ENCODE results near the gene SPSB1.

The SPSB1 gene

GRCh38 chr1:9302745-9303524 is 10.2 kb downstream of the SPSB1 start:
- no peak for DNase-seq

GRCh38 chr1:9303916-9304315 is 11.2 kb downstream of the SPSB1 start:
- no peak for DNase-seq

- no peak for DNase-seq
These were observed 12.5 kb downstream of the SPSB1 start for GRCh38 chr1:9305216-9305615.

- DNase-seq = no peak
These were observed 13.3 kb downstream of the SPSB1 start for GRCh38 chr1:9306006-9306405.

GRCh38 chr1:9307303-9307702 is 14.6 kb downstream of the SPSB1 start:
- no peak for DNase-seq

- DNase-seq = no peak
These were observed 15.6 kb downstream of the SPSB1 start for GRCh38 chr1:9308236-9308785.

GRCh38 chr1:9309080-9309479 is 16.4 kb downstream of the SPSB1 start:
- DNase-seq = no peak

GRCh38 chr1:9309991-9310390 is 17.3 kb downstream of the SPSB1 start:
- DNase-seq = no peak

GRCh38 chr1:9311029-9311428 is 18.3 kb downstream of the SPSB1 start:
- no peak for DNase-seq

- DNase-seq = no peak
These were observed 18.8 kb downstream of the SPSB1 start for GRCh38 chr1:9311479-9311878.

GRCh38 chr1:9312168-9312720 is 19.6 kb downstream of the SPSB1 start:
- no peak for DNase-seq

- DNase-seq = no peak
These were observed 20.9 kb downstream of the SPSB1 start for GRCh38 chr1:9313576-9313975.

- no peak for DNase-seq
These were observed 21.4 kb downstream of the SPSB1 start for GRCh38 chr1:9314111-9314510.

- DNase-seq = no peak
These were observed 22.2 kb downstream of the SPSB1 start for GRCh38 chr1:9314711-9315379.

- DNase-seq = no peak
These were observed 22.9 kb downstream of the SPSB1 start for GRCh38 chr1:9315411-9316079.

- no peak for DNase-seq
These were observed 23.4 kb downstream of the SPSB1 start for GRCh38 chr1:9316080-9316444.

GRCh38 chr1:9316512-9316911 is 23.8 kb downstream of the SPSB1 start:
- no peak for DNase-seq

GRCh38 chr1:9317072-9317471 is 24.4 kb downstream of the SPSB1 start:
- no peak for DNase-seq

- no peak for DNase-seq
These were observed 25.1 kb downstream of the SPSB1 start for GRCh38 chr1:9317591-9318417.

GRCh38 chr1:9319208-9319788 is 26.6 kb downstream of the SPSB1 start:
- DNase-seq = no peak

- no peak for DNase-seq
These were observed 27.3 kb downstream of the SPSB1 start for GRCh38 chr1:9319789-9320519.

Measured in CD4-positive, alpha-beta T cell treated with Interleukin-4 for 1 hour (primary cell).